Activated CD4-positive, alpha-beta T cell treated with anti-CD3 and anti-CD28 coated beads, Interleukin-2, amount 10 ng/mL, durations not matched to agents 7 days and 5 days (primary cell): ENCODE data around the gene HAPLN3. TPM values are rescaled to one million over a fixed set of nuclear protein-coding genes. Genes with fewer than 3 reads are reported as not detected.

Experiments
- CTCF ChIA-PET: fragments of 350-600 bp; sonication (Branson Sonifier 250); formaldehyde crosslinking; loops from one replicate; lab custom pipeline; 2021; ENCODE audit warnings: antibody characterized with exemption; lab: Charles Lee
- POLR2A ChIA-PET: fragments of 350-600 bp; sonication (Branson Sonifier 250); formaldehyde crosslinking; loops from one replicate; lab custom pipeline; 2021; ENCODE audit warnings: antibody characterized with exemption; lab: Charles Lee
- DNase-seq: peaks from one replicate; pipeline ENCODE4 v3.0.0-alpha.2; 2020
- H3K27ac Mint-ChIP-seq: one replicate; pipeline ENCODE4 v1.8.0; 2021; ENCODE audit warnings: mild to moderate bottlenecking, moderate library complexity, mixed read lengths
- H3K27me3 Mint-ChIP-seq: one replicate; pipeline ENCODE4 v1.8.0; 2021; ENCODE audit warnings: mixed read lengths
- H3K36me3 Mint-ChIP-seq: one replicate; pipeline ENCODE4 v1.8.0; 2021; ENCODE audit warnings: low read depth, mixed read lengths
- H3K4me1 Mint-ChIP-seq: one replicate; pipeline ENCODE4 v1.8.0; 2021; ENCODE audit warnings: mixed read lengths
- H3K4me3 Mint-ChIP-seq: one replicate; pipeline ENCODE4 v1.8.0; 2021; ENCODE audit warnings: mild to moderate bottlenecking, moderate library complexity, mixed read lengths
- H3K9me3 Mint-ChIP-seq: one replicate; pipeline ENCODE4 v1.8.0; 2021; ENCODE audit warnings: mixed read lengths
- total RNA-seq, 2 experiments: library from RNA; stranded (reverse); gene quantifications; one replicate each; pipeline ENCODE4 v1.2.3, GENCODE V29; 2021

HAPLN3 gene
- total RNA-seq, 2 experiments from 2014 or later: 75.4 to 86.1 TPM

GRCh38 chr15:88843334-88843733 lies 52.0 kb downstream of the HAPLN3 start:
- DNase-seq: no peak
- Mint-ChIP-seq H3K4me3 (no peak overlapping the region), H3K27ac (no peak overlapping the region), H3K36me3 (no peaks in the 10 kb centered on the region), H3K27me3 (no peaks in the 10 kb centered on the region), H3K4me1 (peaks cover 6% of the 10 kb centered on the region), H3K9me3 (no peaks in the 10 kb centered on the region)
- POLR2A ChIA-PET: no interaction called here
- CTCF ChIA-PET: no interaction called here

DNA sequence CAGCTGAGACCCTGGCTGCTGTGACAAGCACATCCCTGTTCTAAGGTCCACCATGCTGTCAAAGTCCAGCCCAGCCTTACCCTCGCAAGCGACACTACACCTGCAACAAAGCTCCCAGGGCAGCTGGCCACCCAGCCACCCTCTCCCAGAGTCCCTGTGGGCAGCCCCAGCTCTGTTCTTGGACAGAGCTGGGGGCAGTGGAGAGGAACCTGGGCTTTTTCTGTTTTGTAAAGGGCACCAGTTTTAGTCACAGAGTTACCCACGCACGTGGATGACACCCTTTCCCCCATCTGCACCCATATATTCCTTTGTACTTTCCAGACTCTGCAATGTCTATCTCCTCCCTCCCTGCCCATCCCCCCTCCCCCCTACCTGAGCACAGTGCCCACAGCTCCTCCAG lies 53.2 kb downstream of the HAPLN3 start:
- ChIA-PET CTCF (no interaction called here), POLR2A (no interaction called here)
- no peaks in the 10 kb centered on the region for H3K27me3 Mint-ChIP-seq
- no peaks in the 10 kb centered on the region for H3K36me3 Mint-ChIP-seq
- H3K9me3 Mint-ChIP-seq: no peaks in the 10 kb centered on the region
- no peak for DNase-seq
- no peak overlapping the region for H3K4me3 Mint-ChIP-seq
- no peak overlapping the region for H3K27ac Mint-ChIP-seq
- H3K4me1 Mint-ChIP-seq: peaks cover 6% of the 10 kb centered on the region

- POLR2A ChIA-PET: no interaction called here
- no peak overlapping the region for H3K4me3 Mint-ChIP-seq
- CTCF ChIA-PET: no interaction called here
- no peaks in the 10 kb centered on the region for H3K36me3 Mint-ChIP-seq
- H3K27ac Mint-ChIP-seq: no peak overlapping the region
- no peak for DNase-seq
- H3K4me1 Mint-ChIP-seq: peaks cover 6% of the 10 kb centered on the region
- no peaks in the 10 kb centered on the region for H3K9me3 Mint-ChIP-seq
- H3K27me3 Mint-ChIP-seq: no peaks in the 10 kb centered on the region
Observed at GRCh38 chr15:88841236-88841635, 54.1 kb downstream of the HAPLN3 start.

DNA sequence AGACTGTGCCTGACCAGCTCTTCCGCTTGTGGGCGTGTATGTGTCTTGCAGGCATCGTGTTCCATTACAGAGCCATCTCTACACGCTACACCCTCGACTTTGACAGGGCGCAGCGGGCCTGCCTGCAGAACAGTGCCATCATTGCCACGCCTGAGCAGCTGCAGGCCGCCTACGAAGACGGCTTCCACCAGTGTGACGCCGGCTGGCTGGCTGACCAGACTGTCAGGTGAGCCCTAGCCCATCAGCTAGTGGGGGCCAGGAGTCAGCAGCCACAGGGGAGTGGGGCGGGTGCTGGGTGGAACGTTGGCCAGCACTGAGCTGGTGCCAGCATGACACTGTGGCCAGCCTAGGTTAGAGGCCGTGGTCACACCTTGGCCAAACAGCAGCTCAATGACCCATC lies 55.4 kb downstream of the HAPLN3 start:
- Mint-ChIP-seq H3K9me3 (no peaks in the 10 kb centered on the region), H3K4me1 (peaks cover 4% of the 10 kb centered on the region), H3K4me3 (no peak overlapping the region), H3K27me3 (no peaks in the 10 kb centered on the region), H3K36me3 (no peaks in the 10 kb centered on the region), H3K27ac (no peak overlapping the region)
- POLR2A ChIA-PET: no interaction called here
- CTCF ChIA-PET: no interaction called here
- DNase-seq: no peak

DNA sequence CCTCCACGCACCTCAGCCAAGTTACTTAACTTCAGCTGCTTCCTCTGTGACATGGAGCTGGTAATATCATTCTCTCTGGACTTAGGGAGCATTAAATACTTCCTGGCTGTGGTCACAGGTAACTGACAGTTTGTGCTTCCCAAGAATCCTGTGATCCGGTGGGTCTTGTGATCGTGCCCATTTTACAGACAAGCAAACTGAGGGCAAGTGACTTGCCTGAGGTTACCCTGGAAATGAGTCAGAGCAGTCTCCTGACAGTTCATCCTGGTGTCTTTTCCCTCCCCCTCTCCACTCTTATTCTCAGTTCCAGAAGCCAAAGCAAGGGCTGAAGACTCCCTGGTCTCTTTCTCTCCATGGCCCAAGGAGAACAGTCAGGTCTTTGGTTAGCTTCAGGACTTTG lies 56.2 kb downstream of the HAPLN3 start:
- H3K27ac Mint-ChIP-seq: no peak overlapping the region
- no peak for DNase-seq
- no peaks in the 10 kb centered on the region for H3K27me3 Mint-ChIP-seq
- ChIA-PET CTCF (no interaction called here), POLR2A (no interaction called here)
- H3K36me3 Mint-ChIP-seq: no peaks in the 10 kb centered on the region
- no peaks in the 10 kb centered on the region for H3K4me1 Mint-ChIP-seq
- H3K4me3 Mint-ChIP-seq: no peak overlapping the region
- no peaks in the 10 kb centered on the region for H3K9me3 Mint-ChIP-seq

DNA sequence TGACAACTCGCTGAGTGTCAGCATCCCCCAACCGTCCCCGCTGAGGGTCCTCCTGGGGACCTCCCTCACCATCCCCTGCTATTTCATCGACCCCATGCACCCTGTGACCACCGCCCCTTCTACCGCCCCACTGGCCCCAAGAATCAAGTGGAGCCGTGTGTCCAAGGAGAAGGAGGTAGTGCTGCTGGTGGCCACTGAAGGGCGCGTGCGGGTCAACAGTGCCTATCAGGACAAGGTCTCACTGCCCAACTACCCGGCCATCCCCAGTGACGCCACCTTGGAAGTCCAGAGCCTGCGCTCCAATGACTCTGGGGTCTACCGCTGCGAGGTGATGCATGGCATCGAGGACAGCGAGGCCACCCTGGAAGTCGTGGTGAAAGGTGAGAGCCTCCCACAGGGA lies 56.7 kb downstream of the HAPLN3 start:
- POLR2A ChIA-PET: no interaction called here
- DNase-seq: no peak
- H3K36me3 Mint-ChIP-seq: no peaks in the 10 kb centered on the region
- CTCF ChIA-PET: no interaction called here
- H3K9me3 Mint-ChIP-seq: no peaks in the 10 kb centered on the region
- H3K4me1 Mint-ChIP-seq: no peaks in the 10 kb centered on the region
- no peaks in the 10 kb centered on the region for H3K27me3 Mint-ChIP-seq
- no peak overlapping the region for H3K4me3 Mint-ChIP-seq
- H3K27ac Mint-ChIP-seq: no peak overlapping the region

DNA sequence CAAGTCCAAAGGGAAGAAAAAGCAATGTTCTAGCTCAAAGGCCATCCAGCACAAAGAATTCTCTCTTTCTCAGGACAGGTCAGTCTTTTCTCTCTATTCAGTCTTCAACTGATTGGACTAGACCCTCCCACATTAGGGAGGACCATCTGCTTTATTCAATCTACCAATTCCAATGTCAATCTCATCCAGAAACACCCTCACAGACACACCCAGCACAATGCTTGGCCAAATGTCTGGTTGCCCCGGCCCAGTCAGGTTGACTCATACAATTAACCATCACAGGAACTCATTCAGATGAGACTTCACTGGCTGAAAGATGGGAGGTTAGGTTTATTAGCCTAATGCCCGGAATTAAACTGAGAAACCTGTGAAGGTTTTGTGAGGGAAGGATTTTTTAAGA lies 59.7 kb downstream of the HAPLN3 start:
- DNase-seq: no peak
- POLR2A ChIA-PET: no interaction called here
- no peaks in the 10 kb centered on the region for H3K27me3 Mint-ChIP-seq
- H3K9me3 Mint-ChIP-seq: no peaks in the 10 kb centered on the region
- H3K4me1 Mint-ChIP-seq: no peaks in the 10 kb centered on the region
- H3K27ac Mint-ChIP-seq: no peak overlapping the region
- H3K36me3 Mint-ChIP-seq: no peaks in the 10 kb centered on the region
- no peak overlapping the region for H3K4me3 Mint-ChIP-seq
- CTCF ChIA-PET: interaction anchor here (0.7 to 0.9 kb wide), 2 partner anchors 24 to 44 kb away, joined by 3 read pairs; no protein-coding TSS in a partner anchor

DNA sequence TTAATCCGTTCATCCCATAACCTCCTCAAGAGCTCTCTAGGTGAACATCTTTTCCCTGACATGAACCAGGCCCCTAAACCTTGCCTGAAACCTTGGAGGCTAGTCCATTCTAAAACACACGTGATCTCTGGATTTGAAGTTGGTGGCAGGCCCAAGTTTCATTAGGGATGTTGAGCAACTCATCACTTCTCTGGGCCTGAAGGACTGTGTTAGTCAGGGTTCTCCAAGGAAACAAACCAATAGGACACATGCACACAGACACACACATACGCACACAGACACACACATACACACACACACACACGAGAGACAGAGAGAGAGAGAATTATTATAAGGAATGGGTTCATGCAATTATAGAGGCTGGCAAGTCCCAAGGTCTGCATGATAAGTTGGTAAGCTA lies 60.2 kb downstream of the HAPLN3 start:
- H3K4me3 Mint-ChIP-seq: no peak overlapping the region
- no peaks in the 10 kb centered on the region for H3K36me3 Mint-ChIP-seq
- ChIA-PET CTCF (interaction anchor here (0.7 to 0.9 kb wide), 2 partner anchors 24 to 43 kb away, joined by 3 read pairs; no protein-coding TSS in a partner anchor), POLR2A (no interaction called here)
- no peaks in the 10 kb centered on the region for H3K4me1 Mint-ChIP-seq
- no peaks in the 10 kb centered on the region for H3K9me3 Mint-ChIP-seq
- H3K27me3 Mint-ChIP-seq: no peaks in the 10 kb centered on the region
- no peak for DNase-seq
- H3K27ac Mint-ChIP-seq: no peak overlapping the region

GRCh38 chr15:88834211-88834812 lies 61.0 kb downstream of the HAPLN3 start:
- Mint-ChIP-seq H3K27ac (no peak overlapping the region), H3K9me3 (no peaks in the 10 kb centered on the region), H3K4me1 (no peaks in the 10 kb centered on the region), H3K36me3 (no peaks in the 10 kb centered on the region), H3K27me3 (no peaks in the 10 kb centered on the region), H3K4me3 (no peak overlapping the region)
- POLR2A ChIA-PET: interaction anchor here (0.6 kb wide), 1 partner anchor 312 kb away, joined by 3 read pairs; no protein-coding TSS in a partner anchor
- CTCF ChIA-PET: interaction anchor here (0.9 to 1.2 kb wide), 2 partner anchors 26 to 210 kb away, joined by 3 to 4 read pairs; no protein-coding TSS in a partner anchor
- peak; percentile 28 for DNase-seq

DNA sequence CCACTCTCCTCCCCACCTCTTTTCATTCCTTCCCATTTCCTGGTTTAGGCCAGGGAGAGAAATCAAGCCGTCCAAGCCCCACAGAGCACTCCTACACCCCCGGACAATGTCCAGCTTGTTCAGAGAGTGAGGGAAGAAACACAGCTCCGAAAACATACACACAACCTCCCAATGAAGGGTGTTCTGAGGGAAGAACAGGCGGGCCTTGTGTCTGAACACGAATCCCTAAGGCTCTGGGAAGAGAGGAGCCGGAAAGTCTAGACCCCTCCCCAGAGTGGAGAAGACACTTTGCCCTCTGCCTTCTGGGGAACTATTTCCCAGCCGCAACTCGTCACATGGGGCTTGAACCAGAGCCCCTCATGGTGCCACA lies 61.6 kb downstream of the HAPLN3 start:
- DNase-seq: no peak
- Mint-ChIP-seq H3K4me3 (no peak overlapping the region), H3K36me3 (no peaks in the 10 kb centered on the region), H3K9me3 (no peaks in the 10 kb centered on the region), H3K27ac (no peak overlapping the region), H3K4me1 (no peaks in the 10 kb centered on the region), H3K27me3 (no peaks in the 10 kb centered on the region)
- POLR2A ChIA-PET: no interaction called here
- CTCF ChIA-PET: interaction anchor here (0.9 to 1.2 kb wide), 2 partner anchors 27 to 209 kb away, joined by 3 to 4 read pairs; no protein-coding TSS in a partner anchor

DNA sequence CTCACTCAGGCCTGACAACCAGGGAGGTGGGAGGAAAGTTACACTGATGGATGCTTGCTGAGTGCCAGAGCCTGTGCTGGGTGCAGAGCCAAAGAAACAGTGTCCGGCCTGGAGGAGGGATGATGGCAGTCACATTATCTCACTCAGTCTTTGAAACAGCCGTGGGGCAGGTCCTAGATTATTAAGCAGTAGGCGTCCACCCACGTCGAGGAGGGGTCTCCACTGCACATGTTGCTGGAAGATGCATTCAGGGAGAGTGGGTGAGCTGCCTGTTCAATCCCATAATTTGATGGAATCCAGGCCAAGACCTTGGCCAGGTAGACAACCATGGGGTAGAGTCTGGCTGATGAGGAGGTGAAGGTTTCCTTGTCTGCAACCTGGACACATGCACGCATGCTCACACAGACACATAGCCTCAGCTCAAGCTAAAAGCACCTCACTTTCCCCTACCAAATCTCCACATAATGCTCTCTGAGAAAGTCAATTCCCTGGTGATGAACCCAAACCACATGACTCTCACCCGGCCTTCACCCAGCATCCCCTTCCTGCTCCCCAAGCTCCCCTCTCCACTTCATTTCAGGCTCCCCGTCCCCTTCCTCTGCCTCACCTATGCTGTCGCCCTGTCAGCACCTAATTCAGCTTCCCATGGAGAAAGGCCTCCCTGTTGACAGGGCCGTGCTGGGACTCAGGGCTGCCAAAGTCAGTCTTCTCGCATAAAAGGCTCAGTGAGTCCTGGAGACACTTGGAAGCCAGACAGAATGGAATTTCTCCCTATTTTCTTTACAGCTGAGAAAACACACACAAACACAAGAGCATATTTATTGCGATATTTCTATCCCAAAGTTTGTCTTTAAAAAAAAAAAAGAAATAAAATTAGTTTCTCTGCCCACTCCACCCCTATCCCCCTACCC lies 62.3 kb downstream of the HAPLN3 start:
- no peaks in the 10 kb centered on the region for H3K9me3 Mint-ChIP-seq
- ChIA-PET POLR2A (no interaction called here), CTCF (interaction anchor here (1.2 kb wide), 1 partner anchor 27 kb away, joined by 3 read pairs; no protein-coding TSS in a partner anchor)
- no peaks in the 10 kb centered on the region for H3K27me3 Mint-ChIP-seq
- no peak overlapping the region for H3K27ac Mint-ChIP-seq
- H3K4me3 Mint-ChIP-seq: no peak overlapping the region
- H3K36me3 Mint-ChIP-seq: no peaks in the 10 kb centered on the region
- no peaks in the 10 kb centered on the region for H3K4me1 Mint-ChIP-seq
- no peak for DNase-seq

DNA sequence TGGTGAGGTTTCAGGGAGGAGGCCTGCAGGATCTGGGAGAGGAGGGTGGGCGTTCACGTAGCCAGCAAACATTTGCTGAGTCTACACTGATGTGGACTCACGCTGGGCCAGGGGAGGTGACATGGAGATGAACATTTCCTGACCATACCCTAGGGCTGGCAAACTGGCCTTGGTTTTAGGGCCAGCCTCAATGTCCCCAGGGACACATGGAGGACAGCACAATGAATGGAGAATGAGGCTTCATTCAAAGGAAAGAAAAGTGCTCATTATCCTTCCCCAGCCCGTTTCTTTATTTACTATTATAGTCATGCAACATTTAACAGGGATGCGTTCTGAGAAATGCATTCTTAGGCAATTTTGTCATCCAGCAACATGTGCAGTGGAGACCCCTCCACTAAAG lies 65.3 kb downstream of the HAPLN3 start:
- H3K27ac Mint-ChIP-seq: no peak overlapping the region
- no peaks in the 10 kb centered on the region for H3K27me3 Mint-ChIP-seq
- no peak overlapping the region for H3K4me3 Mint-ChIP-seq
- no peak for DNase-seq
- H3K9me3 Mint-ChIP-seq: no peaks in the 10 kb centered on the region
- CTCF ChIA-PET: no interaction called here
- H3K4me1 Mint-ChIP-seq: no peaks in the 10 kb centered on the region
- no peaks in the 10 kb centered on the region for H3K36me3 Mint-ChIP-seq
- POLR2A ChIA-PET: no interaction called here

DNA sequence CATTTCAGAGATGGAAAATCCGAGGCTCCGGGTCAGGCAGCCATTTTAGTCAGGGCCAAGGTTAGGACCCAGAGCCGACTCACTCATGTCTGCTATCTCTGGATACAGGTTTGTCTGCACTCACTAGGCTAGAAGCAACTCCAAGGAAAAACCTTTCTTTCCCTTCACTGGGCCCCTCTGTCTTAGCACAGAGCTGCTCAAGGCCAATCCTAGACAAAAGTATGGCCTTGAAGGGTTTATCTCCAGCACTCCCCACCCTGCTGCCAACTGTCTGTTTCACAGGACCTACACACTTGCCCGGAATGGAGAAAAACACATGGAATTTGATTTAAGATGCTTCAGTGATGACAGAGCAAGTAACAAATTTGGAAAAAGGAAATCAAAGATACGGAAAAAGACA lies 66.6 kb downstream of the HAPLN3 start:
- CTCF ChIA-PET: no interaction called here

More for the DNA sequence above, 66.6 kb downstream of the HAPLN3 start:
- DNase-seq: no peak
- Mint-ChIP-seq H3K4me1 (no peaks in the 10 kb centered on the region), H3K9me3 (no peaks in the 10 kb centered on the region), H3K27me3 (no peaks in the 10 kb centered on the region), H3K27ac (no peak overlapping the region), H3K36me3 (no peaks in the 10 kb centered on the region), H3K4me3 (no peak overlapping the region)
- POLR2A ChIA-PET: no interaction called here
